ENCODE measurements around the gene OTOGL.

OTOGL gene

DNA sequence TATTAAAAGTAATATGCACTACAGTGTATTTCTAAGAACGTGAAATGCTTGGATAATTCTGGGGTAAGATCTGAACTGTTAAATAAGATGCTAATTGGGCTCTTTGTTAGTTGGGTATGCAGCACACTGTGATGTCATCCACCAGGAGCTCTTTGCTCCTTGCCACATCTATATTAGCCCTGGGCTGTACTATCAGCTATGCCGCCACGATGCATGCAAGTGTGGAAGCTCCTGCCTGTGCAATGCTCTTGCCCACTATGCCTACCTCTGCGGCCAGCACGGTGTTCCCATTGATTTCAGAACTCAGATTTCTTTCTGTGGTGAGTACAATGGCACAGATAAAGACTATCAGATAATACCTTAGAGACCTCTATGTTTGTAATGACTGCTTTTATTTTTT, 165.6 kb downstream of the OTOGL start (continued):
- TF ChIP-seq, protein P1, sequence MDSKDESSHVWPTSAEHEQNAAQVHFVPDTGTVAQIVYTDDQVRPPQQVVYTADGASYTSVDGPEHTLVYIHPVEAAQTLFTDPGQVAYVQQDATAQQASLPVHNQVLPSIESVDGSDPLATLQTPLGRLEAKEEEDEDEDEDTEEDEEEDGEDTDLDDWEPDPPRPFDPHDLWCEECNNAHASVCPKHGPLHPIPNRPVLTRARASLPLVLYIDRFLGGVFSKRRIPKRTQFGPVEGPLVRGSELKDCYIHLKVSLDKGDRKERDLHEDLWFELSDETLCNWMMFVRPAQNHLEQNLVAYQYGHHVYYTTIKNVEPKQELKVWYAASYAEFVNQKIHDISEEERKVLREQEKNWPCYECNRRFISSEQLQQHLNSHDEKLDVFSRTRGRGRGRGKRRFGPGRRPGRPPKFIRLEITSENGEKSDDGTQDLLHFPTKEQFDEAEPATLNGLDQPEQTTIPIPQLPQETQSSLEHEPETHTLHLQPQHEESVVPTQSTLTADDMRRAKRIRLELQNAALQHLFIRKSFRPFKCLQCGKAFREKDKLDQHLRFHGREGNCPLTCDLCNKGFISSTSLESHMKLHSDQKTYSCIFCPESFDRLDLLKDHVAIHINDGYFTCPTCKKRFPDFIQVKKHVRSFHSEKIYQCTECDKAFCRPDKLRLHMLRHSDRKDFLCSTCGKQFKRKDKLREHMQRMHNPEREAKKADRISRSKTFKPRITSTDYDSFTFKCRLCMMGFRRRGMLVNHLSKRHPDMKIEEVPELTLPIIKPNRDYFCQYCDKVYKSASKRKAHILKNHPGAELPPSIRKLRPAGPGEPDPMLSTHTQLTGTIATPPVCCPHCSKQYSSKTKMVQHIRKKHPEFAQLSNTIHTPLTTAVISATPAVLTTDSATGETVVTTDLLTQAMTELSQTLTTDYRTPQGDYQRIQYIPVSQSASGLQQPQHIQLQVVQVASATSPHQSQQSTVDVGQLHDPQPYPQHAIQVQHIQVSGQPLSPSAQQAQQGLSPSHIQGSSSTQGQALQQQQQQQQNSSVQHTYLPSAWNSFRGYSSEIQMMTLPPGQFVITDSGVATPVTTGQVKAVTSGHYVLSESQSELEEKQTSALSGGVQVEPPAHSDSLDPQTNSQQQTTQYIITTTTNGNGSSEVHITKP (tag by site-specific recombination; IDR thresholded peaks at IDR 0.05): no peak
- TF ChIP-seq SP3 (tag by site-specific recombination; IDR thresholded peaks at IDR 0.05) (no peak), ZNF138 (tag by site-specific recombination; IDR thresholded peaks at IDR 0.05; ENCODE audit: borderline replicate concordance) (no peak), ZNF747 (tag by site-specific recombination; IDR thresholded peaks at IDR 0.05) (no peak), BCL11A (tag by site-specific recombination; IDR thresholded peaks at IDR 0.05; ENCODE audit: low read depth) (no peak)

DNA sequence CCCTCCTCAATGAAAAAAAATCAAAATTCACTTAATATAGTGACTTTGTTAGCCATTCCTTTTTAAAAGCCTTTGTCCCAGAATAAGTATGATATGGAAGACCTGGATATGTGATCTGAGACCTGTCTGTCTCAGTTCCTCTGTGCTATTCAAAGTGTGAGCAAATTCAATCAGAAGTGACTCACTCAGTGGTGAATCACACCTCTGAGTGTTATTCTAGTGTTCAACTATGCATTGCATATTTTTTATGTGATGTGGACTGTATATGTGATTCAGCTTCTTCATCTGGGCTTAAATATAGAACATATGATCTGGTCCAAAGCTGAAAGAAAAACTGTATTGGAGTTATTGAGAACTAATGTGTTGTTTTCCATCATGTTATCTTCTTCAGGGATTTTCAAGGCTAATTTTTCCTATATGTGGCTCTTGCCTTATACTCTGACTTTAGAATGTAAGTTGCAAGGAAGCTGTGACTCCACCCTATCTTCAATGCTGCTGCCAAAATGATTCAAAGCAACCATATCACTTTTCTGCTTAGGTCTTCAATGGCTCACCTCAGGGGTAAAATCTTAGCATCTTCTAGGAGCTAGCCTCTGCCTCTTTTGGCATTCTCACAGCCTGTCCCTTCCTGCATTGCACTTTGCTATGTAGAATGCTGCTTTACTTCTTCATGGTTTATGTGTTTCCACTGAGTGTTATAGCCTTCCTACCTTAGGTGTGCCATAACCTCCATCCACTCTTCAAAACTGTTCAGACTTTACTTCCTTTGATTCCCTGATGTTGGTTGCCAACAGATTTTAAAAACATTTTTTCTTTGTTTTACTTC, 169.8 kb downstream of the OTOGL start:
- Histone ChIP-seq H3K27ac (ENCODE audit: extremely low read depth, low read depth, low read length) (no peak overlapping the region), H3K4me1 (ENCODE audit: control insufficient read depth, insufficient read depth, low read length) (peaks cover 4% of the 10 kb centered on the region; the same call in 1 of the 2 replicates)
- POLR2A ChIA-PET: interaction anchor here (1.3 to 1.9 kb wide), 2 partner anchors 74 to 82 kb away, joined by 4 to 8 read pairs; no protein-coding TSS in a partner anchor
- TF ChIP-seq ZIC2 (tag by site-specific recombination; IDR thresholded peaks at IDR 0.05): no peak
- no peak for TF ChIP-seq ZNF394 (tag by site-specific recombination; IDR thresholded peaks at IDR 0.05; ENCODE audit: borderline replicate concordance)
- no peak for TF ChIP-seq HOXC10 (CRISPR knock-in tag; IDR thresholded peaks at IDR 0.05)
- TF ChIP-seq, protein P2, sequence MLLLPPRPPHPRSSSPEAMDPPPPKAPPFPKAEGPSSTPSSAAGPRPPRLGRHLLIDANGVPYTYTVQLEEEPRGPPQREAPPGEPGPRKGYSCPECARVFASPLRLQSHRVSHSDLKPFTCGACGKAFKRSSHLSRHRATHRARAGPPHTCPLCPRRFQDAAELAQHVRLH (tag by site-specific recombination; IDR thresholded peaks at IDR 0.05): no peak
- peak; percentile 62 for TF ChIP-seq ZNF600 (tag by site-specific recombination; IDR thresholded peaks at IDR 0.05)
- no peak for TF ChIP-seq ZNF747 (tag by site-specific recombination; IDR thresholded peaks at IDR 0.05)
- TF ChIP-seq, protein P1 (tag by site-specific recombination; IDR thresholded peaks at IDR 0.05): no peak
- TF ChIP-seq ZNF48 (tag by site-specific recombination; IDR thresholded peaks at IDR 0.05): no peak
- TF ChIP-seq ZNF311 (tag by site-specific recombination; IDR thresholded peaks at IDR 0.05; ENCODE audit: borderline replicate concordance): no peak
- no peak for TF ChIP-seq IKZF3 (tag by site-specific recombination; IDR thresholded peaks at IDR 0.05)
- no peak for TF ChIP-seq RBAK (tag by site-specific recombination; IDR thresholded peaks at IDR 0.05)
- TF ChIP-seq ZNF366 (tag by site-specific recombination; conservative IDR thresholded peaks at IDR 0.05): 0 out of 2 replicates have a peak, but pooled peaks have one; percentile 26
- TF ChIP-seq, protein P3, sequence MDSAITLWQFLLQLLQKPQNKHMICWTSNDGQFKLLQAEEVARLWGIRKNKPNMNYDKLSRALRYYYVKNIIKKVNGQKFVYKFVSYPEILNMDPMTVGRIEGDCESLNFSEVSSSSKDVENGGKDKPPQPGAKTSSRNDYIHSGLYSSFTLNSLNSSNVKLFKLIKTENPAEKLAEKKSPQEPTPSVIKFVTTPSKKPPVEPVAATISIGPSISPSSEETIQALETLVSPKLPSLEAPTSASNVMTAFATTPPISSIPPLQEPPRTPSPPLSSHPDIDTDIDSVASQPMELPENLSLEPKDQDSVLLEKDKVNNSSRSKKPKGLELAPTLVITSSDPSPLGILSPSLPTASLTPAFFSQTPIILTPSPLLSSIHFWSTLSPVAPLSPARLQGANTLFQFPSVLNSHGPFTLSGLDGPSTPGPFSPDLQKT (IDR thresholded peaks at IDR 0.05; ENCODE audit: borderline replicate concordance, low read depth, low read length): no peak
- TF ChIP-seq ZNF658 (tag by site-specific recombination; IDR thresholded peaks at IDR 0.05): no peak
- TF ChIP-seq, protein P4, sequence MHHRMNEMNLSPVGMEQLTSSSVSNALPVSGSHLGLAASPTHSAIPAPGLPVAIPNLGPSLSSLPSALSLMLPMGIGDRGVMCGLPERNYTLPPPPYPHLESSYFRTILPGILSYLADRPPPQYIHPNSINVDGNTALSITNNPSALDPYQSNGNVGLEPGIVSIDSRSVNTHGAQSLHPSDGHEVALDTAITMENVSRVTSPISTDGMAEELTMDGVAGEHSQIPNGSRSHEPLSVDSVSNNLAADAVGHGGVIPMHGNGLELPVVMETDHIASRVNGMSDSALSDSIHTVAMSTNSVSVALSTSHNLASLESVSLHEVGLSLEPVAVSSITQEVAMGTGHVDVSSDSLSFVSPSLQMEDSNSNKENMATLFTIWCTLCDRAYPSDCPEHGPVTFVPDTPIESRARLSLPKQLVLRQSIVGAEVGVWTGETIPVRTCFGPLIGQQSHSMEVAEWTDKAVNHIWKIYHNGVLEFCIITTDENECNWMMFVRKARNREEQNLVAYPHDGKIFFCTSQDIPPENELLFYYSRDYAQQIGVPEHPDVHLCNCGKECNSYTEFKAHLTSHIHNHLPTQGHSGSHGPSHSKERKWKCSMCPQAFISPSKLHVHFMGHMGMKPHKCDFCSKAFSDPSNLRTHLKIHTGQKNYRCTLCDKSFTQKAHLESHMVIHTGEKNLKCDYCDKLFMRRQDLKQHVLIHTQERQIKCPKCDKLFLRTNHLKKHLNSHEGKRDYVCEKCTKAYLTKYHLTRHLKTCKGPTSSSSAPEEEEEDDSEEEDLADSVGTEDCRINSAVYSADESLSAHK (tag by site-specific recombination; IDR thresholded peaks at IDR 0.05): no peak
- no peak for TF ChIP-seq ZNF175 (tag by site-specific recombination; IDR thresholded peaks at IDR 0.05)
- peak; percentile 45 for TF ChIP-seq ZNF629 (tag by site-specific recombination; IDR thresholded peaks at IDR 0.05)
- TF ChIP-seq, protein P5, sequence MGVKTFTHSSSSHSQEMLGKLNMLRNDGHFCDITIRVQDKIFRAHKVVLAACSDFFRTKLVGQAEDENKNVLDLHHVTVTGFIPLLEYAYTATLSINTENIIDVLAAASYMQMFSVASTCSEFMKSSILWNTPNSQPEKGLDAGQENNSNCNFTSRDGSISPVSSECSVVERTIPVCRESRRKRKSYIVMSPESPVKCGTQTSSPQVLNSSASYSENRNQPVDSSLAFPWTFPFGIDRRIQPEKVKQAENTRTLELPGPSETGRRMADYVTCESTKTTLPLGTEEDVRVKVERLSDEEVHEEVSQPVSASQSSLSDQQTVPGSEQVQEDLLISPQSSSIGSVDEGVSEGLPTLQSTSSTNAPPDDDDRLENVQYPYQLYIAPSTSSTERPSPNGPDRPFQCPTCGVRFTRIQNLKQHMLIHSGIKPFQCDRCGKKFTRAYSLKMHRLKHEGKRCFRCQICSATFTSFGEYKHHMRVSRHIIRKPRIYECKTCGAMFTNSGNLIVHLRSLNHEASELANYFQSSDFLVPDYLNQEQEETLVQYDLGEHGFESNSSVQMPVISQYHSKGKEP (tag by site-specific recombination; IDR thresholded peaks at IDR 0.05): no peak
- peak; percentile 21; the same call in 1 of the 2 replicates for TF ChIP-seq ZNF184 (tag by site-specific recombination; IDR thresholded peaks at IDR 0.05)

More for the DNA sequence above, 169.8 kb downstream of the OTOGL start:
- Histone ChIP-seq H3K9me3 (ENCODE audit: control insufficient read depth, insufficient read depth, low read depth, low read length) (no peaks in the 10 kb centered on the region), H3K4me3 (ENCODE audit: low read depth, low read length) (no peak overlapping the region), H3K36me3 (ENCODE audit: control insufficient read depth in 2 of 2, insufficient read depth in 1 of 2, low read length in 2 of 2) (no peaks in the 10 kb centered on the region)
- CTCF ChIA-PET: interaction anchor here (0.5 to 7.0 kb wide), 23 partner anchors 9 to 1473 kb away, joined by 3 to 294 read pairs (median 4); no protein-coding TSS in a partner anchor
